GM19240 (cell line): ENCODE data around the gene ANKS1A.

Experiments
- DNase-seq: peaks from one replicate; pipeline ENCODE4 v3.0.0; 2011; ENCODE audit warnings: low spot score; ENCODE audit not compliant: insufficient read length

The ANKS1A gene

DNA sequence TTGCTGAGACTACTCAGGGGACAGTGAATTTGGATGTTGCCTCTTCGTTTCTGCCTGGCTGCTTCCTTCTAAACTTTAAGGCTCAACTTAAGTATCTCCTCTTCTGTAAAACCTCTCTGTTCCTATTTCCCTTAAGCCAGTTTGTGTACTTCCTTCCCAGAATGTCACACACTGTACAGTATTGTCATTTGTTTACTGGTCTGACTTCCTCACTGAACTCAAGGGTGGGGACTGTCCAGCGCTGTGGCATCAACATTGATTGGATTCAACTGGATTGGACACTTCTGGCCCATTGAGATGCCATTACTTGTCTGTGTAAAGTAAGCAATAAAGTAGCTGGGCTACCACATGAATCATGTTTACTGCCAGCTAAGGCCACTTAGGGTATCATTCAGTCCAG, 69.7 kb downstream of the ANKS1A start:
- DNase-seq, result no peak

DNA sequence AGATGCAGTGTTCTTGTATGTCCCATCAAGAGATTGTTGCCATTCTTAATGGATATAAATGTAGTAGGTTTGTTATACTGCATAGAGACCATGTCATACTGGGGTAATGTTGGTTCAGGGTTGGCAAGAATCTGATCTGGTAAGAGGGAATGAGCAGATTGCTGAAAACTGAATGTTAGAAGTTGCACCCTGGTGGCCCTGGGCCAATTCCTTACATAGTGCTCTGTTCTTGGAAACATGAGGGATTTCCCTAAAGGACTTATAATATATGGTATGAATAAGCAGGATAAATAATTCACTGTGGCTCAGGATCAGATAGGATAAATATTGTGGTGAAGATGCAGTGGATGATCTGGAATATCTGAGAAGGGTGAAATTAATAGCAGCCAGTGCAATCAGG, 70.2 kb downstream of the ANKS1A start:
- no peak for DNase-seq

DNA sequence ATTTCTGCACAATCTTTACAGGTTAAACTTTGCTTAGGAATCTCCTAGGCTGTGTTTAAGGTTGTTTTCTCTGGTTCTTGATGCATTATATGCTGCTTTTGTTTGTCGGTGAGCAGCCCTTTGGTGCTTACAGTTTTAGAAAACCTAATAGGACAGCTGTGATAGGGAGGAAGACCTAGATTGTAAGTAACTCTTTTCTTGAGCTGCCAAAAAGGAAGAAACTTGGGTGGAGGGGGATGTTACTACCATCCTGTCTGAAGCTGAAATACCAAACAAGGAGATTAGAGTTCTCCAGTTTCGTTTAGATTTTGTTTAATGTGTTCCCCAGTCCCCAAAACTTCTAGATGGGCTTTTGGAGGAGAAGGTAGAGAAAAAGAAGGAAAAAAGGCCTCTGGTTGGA, 72.0 kb downstream of the ANKS1A start:
- no peak for DNase-seq

DNA sequence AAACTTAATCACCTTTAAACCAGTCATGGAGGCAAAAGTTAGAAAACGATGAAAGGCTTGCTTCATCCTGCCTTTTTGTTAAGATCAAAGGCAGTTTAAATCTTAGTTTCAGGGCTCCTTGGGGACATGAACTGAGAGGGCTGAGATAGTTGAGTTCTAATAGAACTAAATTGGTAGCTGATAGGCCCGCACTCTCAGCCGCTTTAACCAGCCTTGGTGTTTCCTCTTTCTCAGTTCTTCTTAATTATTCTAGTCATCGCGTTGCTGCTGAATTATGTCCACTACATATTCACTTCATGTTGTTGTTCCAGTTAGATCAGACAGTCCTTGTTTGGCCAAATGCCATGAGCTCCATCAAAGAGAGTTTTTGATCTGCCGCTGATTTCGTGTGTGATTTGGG, 72.5 kb downstream of the ANKS1A start:
- no peak for DNase-seq

DNA sequence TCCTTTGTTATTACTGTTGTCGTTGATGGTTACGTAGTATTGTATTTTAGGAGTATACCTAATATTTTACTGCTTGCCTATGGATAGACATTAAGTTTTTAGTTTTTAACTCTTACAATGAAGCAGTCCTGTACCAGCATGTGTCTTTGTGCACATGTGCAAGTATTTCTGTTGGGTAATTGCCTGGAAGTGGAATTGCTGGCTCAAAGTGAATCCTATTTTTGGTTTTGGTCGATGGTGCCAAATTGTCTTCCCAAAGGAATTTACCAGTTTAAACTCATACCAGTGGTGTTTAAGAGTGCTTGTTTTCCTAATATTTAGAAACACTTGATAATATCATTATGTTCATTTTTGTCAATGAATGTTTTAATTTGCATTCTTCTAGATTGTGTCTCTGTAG, 75.5 kb downstream of the ANKS1A start:
- no peak for DNase-seq

DNA sequence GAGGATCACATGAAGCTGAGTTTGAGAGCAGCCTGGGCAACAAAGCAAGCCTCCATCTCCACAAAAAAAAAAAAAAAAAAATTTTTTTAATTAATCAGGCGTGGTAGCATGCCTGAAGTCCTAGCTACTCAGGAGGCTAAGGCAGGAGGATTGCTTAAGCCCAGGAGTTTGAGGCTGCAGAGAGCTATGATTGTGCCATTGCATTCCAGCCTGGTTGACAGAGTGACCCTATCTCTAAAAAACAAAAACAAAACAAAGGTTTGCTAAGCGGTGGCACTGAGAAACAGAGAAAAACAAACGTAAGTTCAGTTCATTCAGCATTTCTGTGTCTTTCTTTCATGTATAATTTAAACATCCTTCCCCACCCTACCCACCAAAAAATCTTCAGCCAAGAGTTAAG, 78.4 kb downstream of the ANKS1A start:
- DNase-seq, result no peak

DNA sequence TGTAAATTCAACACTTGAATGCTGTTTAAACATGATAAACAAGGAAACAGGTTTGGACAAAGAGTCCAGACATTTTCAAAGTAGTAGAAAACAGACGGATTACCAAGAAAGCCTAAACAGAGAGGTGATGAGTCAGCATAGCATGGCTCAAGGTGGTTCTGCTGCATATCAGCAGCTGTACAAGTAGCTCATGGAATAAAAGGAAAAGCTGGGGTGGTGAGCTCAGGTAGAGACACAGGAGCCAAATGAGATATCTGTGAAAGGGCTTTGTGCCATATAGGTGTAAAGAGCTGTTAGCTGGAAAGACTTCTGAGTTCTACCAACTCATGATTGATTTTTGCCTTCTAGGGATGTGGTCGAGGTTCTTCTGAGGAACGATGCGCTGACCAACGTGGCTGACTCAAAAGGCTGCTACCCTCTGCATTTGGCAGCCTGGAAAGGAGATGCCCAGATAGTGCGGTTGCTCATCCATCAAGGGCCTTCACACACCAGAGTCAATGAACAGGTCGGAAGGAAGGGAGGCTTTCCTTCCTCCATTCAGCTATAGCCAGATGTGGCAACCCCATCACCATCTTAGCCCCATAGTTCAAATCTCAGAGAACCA, 80.7 kb downstream of the ANKS1A start:
- no peak for DNase-seq

DNA sequence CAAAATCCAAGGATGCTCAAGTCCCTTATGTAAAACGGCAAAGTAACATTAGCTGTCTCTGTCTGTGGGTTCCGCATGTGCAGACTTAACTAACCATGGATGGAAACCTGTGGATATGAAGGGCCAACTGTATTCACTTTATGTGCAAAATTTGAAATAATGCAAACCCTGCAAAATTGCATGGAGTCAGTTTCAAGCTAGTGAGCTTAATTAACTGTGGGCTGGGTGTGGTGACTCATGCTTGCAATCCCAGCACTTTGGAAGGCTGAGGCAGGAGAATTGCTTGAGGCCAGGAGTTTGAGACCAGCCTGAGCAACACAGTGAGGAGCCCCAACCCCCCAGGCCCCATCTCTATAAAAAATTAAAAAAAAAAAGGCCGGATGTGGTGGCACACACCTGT, 81.4 kb downstream of the ANKS1A start:
- no peak for DNase-seq

DNA sequence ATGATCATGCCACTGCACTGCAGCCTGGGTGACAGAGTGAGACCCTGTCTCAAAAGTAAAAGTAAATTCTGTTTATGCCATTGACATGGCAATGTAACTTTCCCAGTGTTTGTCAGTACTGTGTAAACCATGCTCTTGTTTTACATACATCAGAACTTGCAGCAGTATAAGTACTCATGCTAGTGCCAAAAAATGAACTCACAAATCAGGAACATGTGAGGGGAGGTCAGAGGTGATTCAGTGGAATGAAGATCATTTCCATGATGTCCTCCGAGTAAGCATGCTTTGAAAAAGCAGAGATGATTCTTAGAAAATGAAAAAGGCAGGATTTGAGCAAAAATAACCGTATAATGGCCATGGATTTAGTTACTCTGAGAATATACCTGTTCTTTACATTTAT, 81.9 kb downstream of the ANKS1A start:
- no peak for DNase-seq

DNA sequence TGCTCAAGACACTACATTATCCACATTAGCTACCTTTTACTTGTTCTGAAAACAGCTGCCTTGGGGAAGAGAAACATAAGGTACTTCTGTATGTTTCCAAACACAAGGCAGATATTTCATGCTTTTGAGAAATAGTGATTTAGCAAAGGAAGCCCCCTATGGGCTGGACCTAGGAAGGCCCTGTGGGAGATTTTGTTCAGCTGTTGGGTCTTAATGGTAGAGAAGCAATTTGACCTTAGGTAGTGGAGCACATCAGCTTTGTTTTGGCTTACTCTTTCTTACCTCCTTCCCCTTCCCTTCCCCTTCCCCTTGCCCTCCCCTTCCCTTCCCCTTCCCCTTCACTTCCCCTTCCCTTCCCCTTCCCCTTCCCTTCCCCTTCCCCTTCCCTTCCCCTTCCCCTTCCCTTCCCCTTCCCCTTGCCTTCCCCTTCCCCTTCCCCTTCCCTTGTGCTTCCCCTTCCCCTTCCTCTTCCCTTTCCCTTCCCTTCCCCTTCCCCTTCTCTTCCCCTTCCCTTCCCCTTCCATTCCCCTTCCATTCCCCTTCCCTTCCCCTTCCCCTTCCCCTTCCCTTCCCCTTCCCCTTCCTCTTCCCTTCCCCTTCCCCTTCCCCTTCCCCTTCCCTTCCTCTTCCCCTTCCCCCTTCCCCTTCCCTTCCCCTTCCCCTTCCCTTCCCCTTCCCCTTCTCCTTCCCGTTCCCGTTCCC, 84.6 kb downstream of the ANKS1A start:
- no peak for DNase-seq

DNA sequence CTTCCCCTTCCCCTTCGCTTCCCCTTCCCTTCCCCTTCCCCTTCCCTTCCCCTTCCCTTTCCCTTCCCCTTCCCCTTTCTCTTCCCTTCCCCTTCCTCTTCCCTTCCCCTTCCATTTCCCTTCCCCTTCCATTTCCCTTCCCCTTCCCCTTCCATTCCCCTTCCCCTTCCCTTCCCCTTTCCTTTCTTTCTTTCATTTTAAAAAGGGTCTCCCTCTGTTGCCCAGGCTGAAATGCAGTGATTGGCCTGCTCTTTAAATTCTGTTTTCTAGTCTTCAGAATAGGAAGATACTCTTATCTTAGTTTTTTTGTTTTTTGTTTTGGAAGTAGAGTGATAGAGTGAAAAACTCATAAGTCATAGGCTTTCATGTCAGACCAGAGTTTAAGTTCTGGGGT, 85.2 kb downstream of the ANKS1A start:
- DNase-seq, result no peak

DNA sequence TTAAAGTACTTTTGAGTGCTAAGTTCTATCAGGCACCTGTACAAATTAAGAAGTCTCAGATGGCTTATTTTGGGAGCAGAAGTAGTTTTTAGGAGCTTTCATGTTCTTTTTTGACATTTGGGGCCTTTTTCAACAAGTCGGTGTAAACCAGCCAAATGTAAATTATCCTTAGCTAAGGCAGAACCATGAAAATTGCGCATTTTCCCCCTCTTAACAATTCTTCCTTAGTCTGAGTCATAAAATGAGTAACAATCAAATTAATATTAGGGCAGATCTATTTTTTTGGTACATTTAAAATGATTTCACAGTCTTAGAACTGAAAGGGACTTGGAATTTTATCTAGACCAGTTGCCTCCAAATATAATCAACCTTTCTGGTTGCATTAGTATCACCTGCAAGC, 87.2 kb downstream of the ANKS1A start:
- DNase-seq, result no peak

DNA sequence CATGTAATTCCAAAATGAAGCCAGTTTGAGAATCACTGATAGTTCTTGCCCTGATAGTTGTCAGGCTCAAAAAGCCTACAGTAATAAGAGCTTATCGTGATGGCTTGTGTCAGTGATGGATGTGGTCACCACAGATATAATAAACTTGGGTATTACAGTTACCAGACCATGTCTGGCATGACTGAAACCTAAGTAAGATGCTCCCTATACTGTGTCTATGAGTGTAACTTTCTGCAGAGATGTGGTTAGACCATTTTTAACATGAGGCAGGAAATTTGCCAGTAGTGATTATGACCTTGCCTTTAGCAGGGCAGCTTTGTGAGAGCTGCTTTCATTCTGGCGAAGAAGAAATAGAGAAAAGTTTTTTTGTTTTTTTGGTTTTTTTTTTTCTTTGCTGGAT, 90.2 kb downstream of the ANKS1A start:
- DNase-seq, result no peak

DNA sequence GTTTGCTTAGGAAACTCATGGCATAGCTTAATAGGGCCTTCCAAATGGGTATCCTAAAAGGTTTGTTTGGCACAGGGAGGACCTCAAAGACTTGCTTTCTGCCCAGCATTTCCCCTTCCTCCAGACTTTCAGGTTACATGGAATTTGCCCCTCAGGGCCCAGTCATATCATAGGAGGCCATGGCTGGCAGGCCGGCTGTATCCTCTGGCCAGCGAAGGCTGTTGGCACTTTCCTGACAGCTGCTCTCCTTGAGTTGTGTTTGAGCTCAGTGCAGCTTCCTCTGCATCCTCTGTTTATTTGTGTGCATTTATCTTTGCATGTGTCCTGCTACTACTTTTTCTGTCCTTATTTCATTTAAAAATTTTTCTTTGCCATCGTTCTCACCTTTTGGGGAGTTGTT, 90.9 kb downstream of the ANKS1A start:
- DNase-seq, result no peak

DNA sequence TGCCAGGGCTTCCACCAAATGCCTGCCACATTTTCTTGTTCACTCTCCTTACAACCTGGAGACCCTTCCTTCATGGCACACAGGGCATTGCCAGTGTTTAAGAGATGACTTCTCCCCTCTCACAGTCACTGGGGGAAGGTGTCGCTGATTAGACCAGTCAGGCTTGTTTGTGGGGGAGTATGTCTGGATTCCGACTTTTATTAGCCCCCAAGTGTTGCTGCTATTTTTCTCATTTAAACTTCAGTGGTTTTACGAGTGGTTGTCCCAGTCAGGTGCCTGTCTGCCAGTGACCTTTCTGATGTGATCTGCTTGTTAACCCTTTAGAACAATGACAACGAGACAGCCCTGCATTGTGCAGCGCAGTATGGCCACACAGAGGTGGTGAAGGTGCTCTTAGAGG, 92.3 kb downstream of the ANKS1A start:
- no peak for DNase-seq

DNA sequence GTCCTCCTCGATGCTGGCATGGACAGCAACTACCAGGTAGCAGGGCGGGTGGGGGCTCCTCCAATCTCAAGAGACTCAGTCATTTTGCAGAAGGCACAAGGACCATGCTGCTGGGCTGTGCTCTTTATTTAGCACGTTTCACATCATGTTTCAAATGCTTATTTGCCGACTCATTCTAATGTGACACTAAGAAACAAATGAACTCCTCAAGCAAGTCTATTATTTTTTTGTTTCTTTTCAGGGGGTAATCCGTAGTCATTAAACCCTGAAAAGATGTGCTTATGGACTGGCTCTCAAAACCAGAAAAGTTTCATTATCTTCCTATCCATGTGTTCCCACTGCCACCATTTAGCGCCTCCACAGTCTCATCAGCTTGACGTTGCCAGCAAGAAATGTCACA, 92.9 kb downstream of the ANKS1A start:
- no peak for DNase-seq

DNA sequence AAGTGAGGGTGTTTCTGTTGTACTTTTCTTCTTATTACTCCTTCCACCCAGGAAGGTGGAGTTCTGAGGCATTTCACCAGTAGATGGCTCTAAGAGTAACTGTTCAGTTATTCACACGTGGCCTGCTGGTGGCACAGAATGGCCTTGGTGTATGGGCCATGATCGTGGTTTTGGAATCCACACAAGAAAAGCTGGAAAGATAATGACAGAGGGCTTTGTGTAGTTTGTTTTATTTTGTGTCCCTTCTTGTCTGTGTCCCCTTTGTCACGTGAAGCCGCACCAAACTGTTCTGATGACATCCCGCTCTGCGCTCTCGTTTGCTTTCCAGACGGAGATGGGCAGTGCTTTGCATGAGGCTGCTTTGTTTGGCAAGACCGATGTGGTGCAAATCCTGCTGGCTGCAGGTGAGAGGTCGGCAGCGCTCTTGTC, 93.4 kb downstream of the ANKS1A start:
- no peak for DNase-seq

DNA sequence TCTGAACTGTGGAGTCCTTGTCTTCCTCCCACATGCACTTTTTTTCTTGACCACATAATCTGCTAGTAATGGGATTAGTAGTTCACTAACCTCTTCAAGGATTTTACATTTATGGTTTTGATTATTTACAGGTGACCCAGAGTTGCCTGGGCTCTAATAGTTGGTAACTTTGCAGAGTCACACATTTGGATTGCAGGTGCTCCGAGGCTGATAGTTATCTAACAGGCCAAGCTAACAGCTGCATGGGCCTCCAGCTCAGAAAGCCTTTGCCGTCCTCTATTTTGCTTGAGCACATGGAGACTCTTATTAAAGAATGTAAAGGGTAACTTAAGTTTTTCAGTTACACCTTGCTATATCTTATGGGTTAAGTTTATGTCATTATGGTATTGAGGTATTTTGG, 95.4 kb downstream of the ANKS1A start:
- DNase-seq, result no peak

DNA sequence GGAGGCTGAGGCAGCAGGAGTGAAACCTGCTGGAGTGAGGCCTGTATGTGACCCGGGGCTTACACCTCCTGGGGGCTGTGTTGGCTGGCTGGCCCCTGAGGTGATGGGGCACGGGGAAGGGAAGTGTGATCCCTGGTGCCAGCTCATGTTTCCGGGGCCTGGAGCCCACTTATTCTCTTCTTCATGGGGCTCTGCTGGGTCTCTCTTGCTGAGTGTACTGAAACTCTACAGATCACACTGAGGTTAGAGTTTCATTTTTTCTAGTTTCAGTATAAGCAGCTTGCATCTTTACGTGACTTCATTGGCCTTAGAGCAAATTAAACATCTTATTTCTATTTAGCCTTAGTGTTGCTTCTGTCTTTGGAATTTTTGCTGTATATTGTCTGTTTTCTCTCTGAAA, 96.2 kb downstream of the ANKS1A start:
- DNase-seq, result no peak

DNA sequence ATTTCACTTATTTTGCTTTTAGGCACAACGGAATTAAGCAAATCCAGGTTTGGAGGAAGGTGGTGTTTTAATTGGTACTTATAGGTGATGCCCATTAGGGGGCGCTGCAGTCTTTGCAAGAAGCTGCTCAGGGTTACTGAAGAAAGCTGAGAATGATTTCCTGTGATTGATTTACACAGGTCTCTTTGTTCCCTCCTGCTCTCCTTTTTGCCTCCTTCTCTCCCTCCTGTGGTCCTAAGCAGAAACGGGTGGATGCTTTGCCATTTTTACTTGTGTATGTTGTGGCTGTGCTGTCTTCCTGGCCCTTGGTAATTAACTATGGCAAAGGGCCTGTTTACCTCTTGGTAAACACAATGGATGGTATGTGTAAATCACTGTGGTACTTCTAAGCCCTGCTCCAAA, 97.8 kb downstream of the ANKS1A start:
- peak; percentile 45 for DNase-seq

DNA sequence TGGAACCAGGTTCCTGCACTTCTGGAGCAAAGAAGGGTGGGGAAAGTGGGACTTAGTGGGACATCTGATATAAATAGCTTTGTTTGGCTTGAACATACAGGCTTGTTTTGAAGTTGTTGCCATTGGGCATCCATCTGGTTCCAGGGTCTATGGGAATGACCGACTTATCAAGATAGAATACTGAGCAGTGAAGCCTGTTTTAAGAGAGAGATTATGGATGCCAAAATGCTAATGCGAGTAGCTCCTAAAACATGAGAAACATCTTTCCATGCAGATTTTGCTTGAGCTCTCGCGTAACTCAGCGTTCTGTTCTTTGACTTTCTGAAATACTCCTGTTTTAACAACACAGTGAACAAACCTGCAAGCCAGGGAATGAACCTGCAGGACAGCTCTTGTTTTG, 98.5 kb downstream of the ANKS1A start:
- no peak for DNase-seq

DNA sequence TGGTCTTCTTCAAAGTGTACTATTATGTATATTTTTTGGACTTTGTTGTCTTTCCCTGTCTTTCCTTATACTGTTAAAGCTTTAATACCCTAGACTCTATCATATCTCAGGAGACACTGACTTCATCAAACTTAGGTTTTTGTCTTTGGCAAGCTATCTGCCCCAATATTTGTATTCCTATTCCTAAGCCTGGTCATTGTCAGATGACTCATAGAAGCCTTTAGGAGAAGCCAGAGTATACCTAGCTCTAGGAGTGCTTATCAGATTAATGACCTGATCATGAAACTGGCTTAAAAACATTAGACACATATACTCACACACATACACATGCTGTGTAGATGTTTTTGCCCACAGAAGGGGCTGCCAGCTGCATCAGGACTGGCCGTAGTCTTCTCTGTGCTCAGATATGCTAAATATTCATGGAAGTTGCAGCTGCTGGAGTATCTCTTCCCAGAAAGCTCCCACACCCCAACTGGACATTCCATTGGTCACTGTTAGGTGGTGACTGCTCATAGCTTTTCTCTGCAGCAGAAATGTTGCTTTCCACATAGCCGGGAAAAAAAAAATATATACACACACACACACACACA, 102.0 kb downstream of the ANKS1A start:
- no peak for DNase-seq

DNA sequence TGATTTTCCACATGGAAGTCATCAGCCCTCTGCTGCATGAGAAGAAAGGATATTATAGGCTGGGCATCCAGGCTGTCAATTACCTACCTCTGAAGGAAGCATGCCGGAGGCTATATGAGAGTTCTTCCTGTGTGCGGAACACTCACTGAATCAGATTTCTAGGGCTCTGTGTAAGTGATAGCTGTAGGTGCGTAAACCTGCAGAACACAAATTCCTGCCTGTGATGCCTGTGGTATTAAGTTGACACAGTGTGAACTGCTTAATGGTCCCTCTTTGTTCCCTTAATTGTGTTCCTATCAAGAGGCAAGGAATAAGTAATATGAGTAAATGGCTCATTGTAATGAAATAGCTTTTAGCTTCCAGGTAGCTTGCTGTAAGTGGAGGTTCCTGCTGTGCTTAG, 103.3 kb downstream of the ANKS1A start:
- DNase-seq, result no peak
